Neural cell (in vitro differentiated cells): ENCODE data around the gene WDR36. TPM values are rescaled to one million over a fixed set of nuclear protein-coding genes. Genes with fewer than 3 reads are reported as not detected.

Source experiments
- H2AFZ ChIP-seq: fragments of 200-600, 300-800 bp; sonication (generic), shearing (Covaris generic); 2 replicates; pipeline ENCODE4 v1.6.0; 2014; ENCODE audit warnings: low read depth, mild to moderate bottlenecking, antibody characterized with exemption, low read length, moderate library complexity
- H3F3A ChIP-seq: fragments of 200-600 bp; shearing (Covaris generic); 2 replicates; pipeline ENCODE4 v1.6.1; 2016; ENCODE audit warnings: mild to moderate bottlenecking, moderate library complexity, mixed read lengths, antibody characterized with exemption, low read length; ENCODE audit not compliant: insufficient read depth, poor library complexity, severe bottlenecking
- H3K27ac ChIP-seq: fragments of 200-600, 300-800 bp; sonication (generic), shearing (Covaris generic); 2 replicates; pipeline ENCODE4 v1.5.1; 2014; ENCODE audit warnings: mild to moderate bottlenecking, low read length, moderate library complexity
- H3K27me3 ChIP-seq: fragments of 300-800, 200-600 bp; sonication (generic), shearing (Covaris generic); 2 replicates; pipeline ENCODE4 v1.6.0; 2014; ENCODE audit warnings: mild to moderate bottlenecking, low read depth, low read length, moderate library complexity; ENCODE audit not compliant: insufficient read depth
- H3K36me3 ChIP-seq: fragments of 300-800, 200-600 bp; sonication (generic), shearing (Covaris generic); 2 replicates; pipeline ENCODE4 v1.5.1; 2014; ENCODE audit warnings: mild to moderate bottlenecking, antibody characterized with exemption, low read length, moderate library complexity; ENCODE audit not compliant: insufficient read depth
- H3K4me2 ChIP-seq: fragments of 300-800, 200-600 bp; sonication (generic), shearing (Covaris generic); 2 replicates; pipeline ENCODE4 v1.6.0; 2014; ENCODE audit warnings: mild to moderate bottlenecking, low read length
- H3K4me3 ChIP-seq: fragments of 300-800, 200-600 bp; sonication (generic), shearing (Covaris generic); 2 replicates; pipeline ENCODE4 v1.5.1; 2014; ENCODE audit warnings: mild to moderate bottlenecking, low read length, moderate library complexity
- H3K79me2 ChIP-seq: fragments of 200-600 bp; shearing (Covaris generic); replicated peaks from 2 replicates; pipeline ENCODE4 v1.6.0; 2014; ENCODE audit warnings: mild to moderate bottlenecking, low read length, moderate library complexity; ENCODE audit not compliant: insufficient read depth
- H3K9ac ChIP-seq: fragments of 300-800, 200-600 bp; sonication (generic), shearing (Covaris generic); 2 replicates; pipeline ENCODE4 v1.6.1; 2016; ENCODE audit warnings: mild to moderate bottlenecking, low read length, mixed read lengths
- H3K9me2 ChIP-seq: fragments of 200-600 bp; shearing (Covaris generic); 2 replicates; pipeline ENCODE4 v1.6.1; 2016; ENCODE audit warnings: mild to moderate bottlenecking, low read length, mixed read lengths; ENCODE audit not compliant: insufficient read depth
- H3K9me3 ChIP-seq: fragments of 200-600, 300-800 bp; sonication (generic), shearing (Covaris generic); 2 replicates; pipeline ENCODE4 v1.6.1; 2016; ENCODE audit warnings: mild to moderate bottlenecking, mixed run types, low read length, moderate library complexity, mixed read lengths
- H4K20me1 ChIP-seq: fragments of 200-600 bp; shearing (Covaris generic); 2 replicates; pipeline ENCODE4 v1.6.1; 2016; ENCODE audit warnings: mild to moderate bottlenecking, mixed run types; ENCODE audit not compliant: insufficient read depth
- CTCF ChIP-seq: fragments of 450-650 bp; IDR thresholded peaks from 2 replicates; pipeline ENCODE4 v1.5.1; 2014; ENCODE audit warnings: antibody characterized with exemption, mild to moderate bottlenecking, moderate library complexity; ENCODE audit not compliant: poor library complexity, severe bottlenecking
- EZH2 ChIP-seq: fragments of 200-600, 300-800 bp; shearing (Covaris generic), sonication (generic); IDR thresholded peaks from 2 replicates; pipeline ENCODE4 v1.6.1; 2014; ENCODE audit warnings: antibody characterized with exemption, low read length, borderline replicate concordance, mild to moderate bottlenecking; ENCODE audit not compliant: insufficient read depth, poor library complexity, severe bottlenecking
- MXI1 ChIP-seq: fragments of 450-650 bp; conservative IDR thresholded peaks from 2 replicates; pipeline ENCODE4 v1.6.1; 2014; ENCODE audit warnings: antibody characterized with exemption, mild to moderate bottlenecking; ENCODE audit not compliant: poor library complexity, severe bottlenecking
- POLR2AphosphoS5 ChIP-seq: IDR thresholded peaks from 2 replicates; pipeline ENCODE4 v1.6.1; 2012
- RAD21 ChIP-seq: fragments of 450-650 bp; conservative IDR thresholded peaks from 2 replicates; pipeline ENCODE4 v1.6.1; 2014; ENCODE audit warnings: antibody characterized with exemption, mild to moderate bottlenecking, moderate library complexity
- REST ChIP-seq: IDR thresholded peaks from 2 replicates; pipeline ENCODE4 v1.6.1; 2012; ENCODE audit warnings: borderline replicate concordance
- SMC3 ChIP-seq: fragments of 450-650 bp; conservative IDR thresholded peaks from 2 replicates; pipeline ENCODE4 v1.6.1; 2014; ENCODE audit warnings: antibody characterized with exemption, mild to moderate bottlenecking, moderate library complexity; ENCODE audit not compliant: poor library complexity
- TAF1 ChIP-seq: IDR thresholded peaks from 2 replicates; pipeline ENCODE4 v1.6.1; 2012; ENCODE audit warnings: low read depth
- polyA plus RNA-seq: library from polyadenylated mRNA; depleted of rRNA; stranded (reverse); fragments of >200 nt; gene quantifications from 2 replicates; pipeline ENCODE4 v1.2.3, GENCODE V29; 2014

The WDR36 gene
- polyA plus RNA-seq, 1 donor from 2014 or later: 25.8 TPM

GRCh38 chr5:111119221-111119620 lies 27.1 kb downstream of the WDR36 start:
- H3K9me3 ChIP-seq: no peaks in the 10 kb centered on the region
- H3F3A ChIP-seq: no peaks in the 10 kb centered on the region
- peaks cover 13% of the 10 kb centered on the region for H3K36me3 ChIP-seq
- H3K9me2 ChIP-seq: no peaks in the 10 kb centered on the region
- H3K27ac ChIP-seq: no peak overlapping the region
- no peaks in the 10 kb centered on the region for H3K79me2 ChIP-seq
- no peak overlapping the region for H2AFZ ChIP-seq
- no peak overlapping the region for H3K4me2 ChIP-seq
- no peak for TF ChIP-seq RAD21
- no peak for TF ChIP-seq REST
- no peak for TF ChIP-seq MXI1
- TF ChIP-seq CTCF: no peak
- no peak for TF ChIP-seq SMC3
- TF ChIP-seq EZH2: no peak
- TF ChIP-seq TAF1: no peak
- TF ChIP-seq POLR2AphosphoS5: no peak
- H3K9ac ChIP-seq: no peak overlapping the region
- no peaks in the 10 kb centered on the region for H4K20me1 ChIP-seq
- H3K27me3 ChIP-seq: no peaks in the 10 kb centered on the region
- no peak overlapping the region for H3K4me3 ChIP-seq

GRCh38 chr5:111119856-111120255 lies 27.7 kb downstream of the WDR36 start:
- Histone ChIP-seq H3K9me3 (no peaks in the 10 kb centered on the region), H3K27ac (no peak overlapping the region), H3K79me2 (no peaks in the 10 kb centered on the region), H2AFZ (no peak overlapping the region), H3K9ac (no peak overlapping the region), H3K9me2 (no peaks in the 10 kb centered on the region), H3K4me3 (no peak overlapping the region), H3F3A (no peaks in the 10 kb centered on the region), H3K27me3 (no peaks in the 10 kb centered on the region), H3K4me2 (no peak overlapping the region), H4K20me1 (no peaks in the 10 kb centered on the region), H3K36me3 (peaks cover 13% of the 10 kb centered on the region)
- TF ChIP-seq TAF1: no peak

- Histone ChIP-seq H3K9me2 (no peaks in the 10 kb centered on the region), H3K9me3 (no peaks in the 10 kb centered on the region), H3F3A (no peaks in the 10 kb centered on the region), H3K27me3 (no peaks in the 10 kb centered on the region), H3K27ac (no peak overlapping the region), H3K4me3 (no peak overlapping the region), H4K20me1 (no peaks in the 10 kb centered on the region), H2AFZ (no peak overlapping the region), H3K79me2 (no peaks in the 10 kb centered on the region), H3K9ac (no peak overlapping the region), H3K36me3 (peaks cover 13% of the 10 kb centered on the region), H3K4me2 (no peak overlapping the region)
- TF ChIP-seq TAF1: no peak
- TF ChIP-seq RAD21: no peak
These were observed 28.8 kb downstream of the WDR36 start for GRCh38 chr5:111120911-111121310.
